Measurements from ENCODE around the gene BNIP3.
"Not testable (repeated sequence)": the region's sequence is repeated elsewhere in the genome, so short reads cannot be mapped to it uniquely, and the experiment has no call there.

The BNIP3 gene

GRCh38 chr10:131977323-131978096, 4.2 kb downstream of the BNIP3 start:
- DNase-seq (ENCODE audit: low read depth): no peak

DNA sequence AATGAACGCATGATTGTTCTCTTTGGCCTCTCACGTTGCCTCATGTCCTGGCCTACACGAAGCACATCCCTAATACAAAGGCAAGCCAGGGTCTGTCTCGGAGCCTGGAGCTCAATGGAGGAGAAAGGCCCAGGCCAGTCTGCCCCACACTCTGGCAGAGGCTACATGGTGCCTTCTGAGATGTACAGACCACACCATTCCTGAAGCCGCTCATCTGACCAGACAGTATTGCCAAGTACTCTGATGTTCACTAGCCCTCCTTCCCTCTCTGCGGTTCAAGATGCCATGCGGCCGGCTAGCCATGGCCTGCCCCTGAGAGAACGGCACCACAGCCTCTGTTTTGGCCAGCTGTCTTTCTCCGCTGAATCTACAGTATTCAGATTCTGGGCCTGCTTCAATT, 5.9 kb downstream of the BNIP3 start:
- no peak for DNase-seq (ENCODE audit: low read depth)

DNA sequence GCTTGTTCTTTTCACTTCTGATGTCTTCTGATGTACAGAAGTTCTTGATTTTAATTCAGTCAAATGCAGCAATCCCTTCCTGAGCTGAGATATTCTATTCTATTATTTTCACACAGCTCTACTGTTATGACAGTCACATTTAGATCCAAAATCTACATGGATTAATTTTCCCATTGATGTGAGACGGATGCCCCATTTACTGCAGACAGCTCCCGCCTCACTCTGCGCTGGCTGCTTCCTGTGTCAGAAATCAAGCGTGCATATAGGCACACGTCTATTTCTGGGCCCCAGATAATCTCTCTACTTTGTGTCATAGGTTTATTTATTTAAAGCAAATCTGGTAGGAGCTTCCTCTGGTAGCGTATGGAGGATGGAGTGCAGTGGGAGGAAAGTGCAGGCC, 6.7 kb downstream of the BNIP3 start:
- DNase-seq (ENCODE audit: low read depth): no peak

DNA sequence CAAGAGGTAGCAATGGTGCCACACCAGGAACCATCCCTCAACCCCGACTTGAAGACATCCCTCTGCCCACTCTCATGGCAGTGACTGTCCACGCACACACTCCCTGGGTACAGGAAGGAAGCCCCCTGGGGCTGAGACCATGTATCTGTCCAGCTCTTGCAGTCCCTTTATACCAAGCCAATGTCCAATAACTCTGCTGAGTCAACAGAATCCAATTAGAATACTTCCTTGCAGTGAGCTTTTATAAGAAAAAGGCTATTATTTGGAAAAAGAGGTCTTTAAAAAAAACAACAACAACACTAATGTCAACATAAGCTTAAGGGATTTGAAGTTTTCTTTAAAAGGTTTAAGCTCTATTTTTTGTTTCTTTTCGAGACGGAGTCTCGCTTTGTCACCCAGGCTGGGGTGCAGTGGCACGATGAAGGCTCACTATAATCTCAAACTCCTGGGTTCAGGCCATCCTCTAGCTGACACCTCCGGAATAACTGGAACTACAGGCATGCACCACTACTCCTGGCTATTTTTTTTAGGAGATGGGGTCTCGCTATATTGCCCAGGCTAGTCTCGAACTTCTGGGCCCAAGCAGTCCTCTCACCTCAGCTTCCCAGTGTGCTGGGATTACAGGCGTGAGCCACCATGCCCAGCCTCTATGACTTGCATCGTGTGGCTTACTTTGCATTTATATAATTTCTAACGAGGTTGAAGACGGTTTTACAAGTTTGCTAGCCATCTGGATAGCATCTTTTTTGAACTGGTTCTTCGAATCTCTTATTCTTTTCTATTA, 7.5 kb downstream of the BNIP3 start:
- no peak for DNase-seq (ENCODE audit: low read depth)

DNA sequence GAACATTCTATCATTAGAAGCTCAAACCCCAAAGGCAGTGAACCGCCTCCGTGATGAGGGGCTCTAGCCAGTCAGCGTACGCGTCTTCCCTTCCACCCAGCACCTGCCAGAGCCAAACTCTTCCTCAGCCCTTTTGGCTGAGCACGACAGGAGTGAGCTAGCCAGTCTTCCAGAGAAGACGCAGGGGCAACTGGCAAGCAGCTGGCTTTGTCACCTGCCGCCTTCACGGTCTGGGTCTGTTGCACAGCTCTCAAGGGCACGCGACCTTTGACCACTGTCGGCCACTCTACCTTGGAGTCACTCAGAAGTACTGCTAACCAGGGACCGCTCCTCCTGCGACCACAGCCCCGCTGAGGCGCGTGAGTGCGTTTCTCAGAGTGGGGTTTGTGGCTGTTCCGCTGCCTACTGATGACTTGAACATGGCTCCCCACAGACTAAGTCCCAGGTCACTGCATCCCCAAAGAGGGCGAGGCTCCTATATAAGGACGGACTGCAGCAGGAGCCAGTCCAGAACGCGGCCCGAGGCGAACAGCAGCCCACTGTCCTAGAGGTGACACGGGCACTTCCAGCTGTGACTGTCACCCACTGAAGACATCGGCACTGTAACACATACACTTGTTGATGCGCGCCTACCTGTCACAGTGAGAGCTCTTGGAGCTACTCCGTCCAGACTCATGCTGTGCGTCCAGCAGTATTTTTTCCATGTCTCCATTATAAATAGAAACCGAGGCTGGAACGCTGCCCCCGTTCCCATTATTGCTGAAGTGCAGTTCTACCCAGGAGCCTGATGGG, 8.4 kb downstream of the BNIP3 start:
- DNase-seq (ENCODE audit: low read depth): no peak

GRCh38 chr10:131972474-131973071, 9.2 kb downstream of the BNIP3 start:
- no peak for DNase-seq (ENCODE audit: low read depth)

GRCh38 chr10:131971591-131971990, 10.1 kb downstream of the BNIP3 start:
- DNase-seq (ENCODE audit: low read depth): no peak

GRCh38 chr10:131970946-131971345, 10.8 kb downstream of the BNIP3 start:
- DNase-seq (ENCODE audit: low read depth): no peak

DNA sequence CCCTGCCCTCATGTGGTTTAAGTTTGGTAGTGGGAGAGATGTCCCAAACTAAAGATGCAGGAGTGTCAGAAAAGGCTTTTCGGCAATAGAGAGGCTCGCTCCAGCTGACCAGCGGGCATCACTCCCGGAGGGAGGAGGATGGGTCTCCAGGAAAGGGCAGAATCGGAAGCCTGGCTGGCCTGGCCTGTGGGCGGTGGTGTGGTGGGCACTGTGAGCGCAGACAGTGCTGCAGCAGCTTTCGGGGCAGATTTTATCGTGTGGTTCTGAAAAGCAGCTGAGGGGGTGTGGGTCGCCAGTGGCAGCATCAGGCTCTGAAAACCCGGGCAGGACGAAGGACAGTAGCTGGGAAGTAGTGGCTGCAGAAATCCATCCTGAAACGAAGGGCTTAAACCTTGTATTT, 12.8 kb downstream of the BNIP3 start:
- no peak for DNase-seq (ENCODE audit: low read depth)

- DNase-seq (ENCODE audit: low read depth): no peak
Observed at GRCh38 chr10:131964298-131964697, 17.4 kb downstream of the BNIP3 start.

DNA sequence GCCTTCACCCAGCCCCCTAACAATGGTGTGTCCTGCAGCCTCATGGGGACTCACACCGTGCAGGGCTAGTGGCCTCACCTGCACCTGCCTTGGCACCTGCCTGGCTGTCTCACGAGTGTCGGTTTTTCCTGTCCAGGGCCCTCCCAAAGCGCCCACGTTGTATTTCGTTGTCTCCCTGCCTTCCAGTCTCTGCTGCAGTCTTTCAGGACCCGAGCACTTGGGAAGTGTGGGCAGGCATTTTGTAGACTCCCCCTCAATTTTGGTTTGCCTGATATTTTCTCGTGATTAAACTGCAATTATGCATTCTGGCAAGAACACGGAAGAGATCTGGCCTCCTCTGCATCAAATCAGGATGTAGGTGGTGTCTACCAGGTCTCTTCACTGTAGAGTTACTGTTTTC, 17.9 kb downstream of the BNIP3 start:
- no peak for DNase-seq (ENCODE audit: low read depth)

- no peak for DNase-seq (ENCODE audit: low read depth)
Observed at GRCh38 chr10:131963350-131963749, 18.4 kb downstream of the BNIP3 start.

- no peak for DNase-seq (ENCODE audit: low read depth)
Observed at GRCh38 chr10:131961777-131962662, 19.7 kb downstream of the BNIP3 start.

GRCh38 chr10:131961047-131961776, 20.5 kb downstream of the BNIP3 start:
- no peak for DNase-seq (ENCODE audit: low read depth)

DNA sequence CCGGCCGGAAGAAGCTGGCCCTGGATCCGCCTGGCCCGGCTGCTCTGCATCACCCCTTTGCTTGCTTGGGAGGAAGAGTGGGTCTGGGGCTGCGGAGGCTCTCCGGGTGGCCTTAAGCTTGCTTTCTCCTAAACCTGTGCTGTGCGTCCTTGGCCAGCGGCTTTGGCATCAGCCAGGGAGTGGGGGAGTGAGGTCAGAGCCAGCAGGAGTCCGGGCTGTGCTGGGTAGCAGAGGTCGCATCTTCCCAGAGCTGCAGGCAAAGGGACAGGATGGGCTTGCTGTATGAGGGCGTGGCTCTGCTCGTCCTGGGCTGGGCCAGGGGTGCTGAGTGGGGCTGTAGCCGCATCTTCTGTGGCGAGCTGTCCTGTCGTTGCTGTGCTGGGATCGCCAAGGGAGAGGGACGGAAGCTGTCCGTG, 21.1 kb downstream of the BNIP3 start:
- no peak for DNase-seq (ENCODE audit: low read depth)

GRCh38 chr10:131959841-131960240, 21.9 kb downstream of the BNIP3 start:
- DNase-seq (ENCODE audit: low read depth): no peak

DNA sequence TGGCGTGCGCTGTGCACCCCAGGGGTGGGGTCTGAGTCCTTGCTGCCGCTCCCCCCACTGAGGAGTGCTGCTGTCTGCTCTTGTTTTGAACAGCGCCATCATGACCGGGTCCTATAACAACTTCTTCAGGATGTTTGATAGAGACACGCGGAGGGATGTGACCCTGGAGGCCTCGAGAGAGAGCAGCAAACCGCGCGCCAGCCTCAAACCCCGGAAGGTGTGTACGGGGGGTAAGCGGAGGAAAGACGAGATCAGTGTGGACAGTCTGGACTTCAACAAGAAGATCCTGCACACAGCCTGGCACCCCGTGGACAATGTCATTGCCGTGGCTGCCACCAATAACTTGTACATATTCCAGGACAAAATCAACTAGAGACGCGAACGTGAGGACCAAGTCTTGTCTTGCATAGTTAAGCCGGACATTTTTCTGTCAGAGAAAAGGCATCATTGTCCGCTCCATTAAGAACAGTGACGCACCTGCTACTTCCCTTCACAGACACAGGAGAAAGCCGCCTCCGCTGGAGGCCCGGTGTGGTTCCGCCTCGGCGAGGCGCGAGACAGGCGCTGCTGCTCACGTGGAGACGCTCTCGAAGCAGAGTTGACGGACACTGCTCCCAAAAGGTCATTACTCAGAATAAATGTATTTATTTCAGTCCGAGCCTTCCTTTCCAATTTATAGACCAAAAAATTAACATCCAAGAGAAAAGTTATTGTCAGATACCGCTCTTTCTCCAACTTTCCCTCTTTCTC, 26.0 kb downstream of the BNIP3 start:
- DNase-seq (ENCODE audit: low read depth): no peak

- no peak for DNase-seq (ENCODE audit: low read depth)
Observed at GRCh38 chr10:131954356-131954965, 27.3 kb downstream of the BNIP3 start.

- DNase-seq (ENCODE audit: low read depth): not testable (repeated sequence)
Observed at GRCh38 chr10:131949908-131950307, 31.8 kb downstream of the BNIP3 start.
